Right forelimb (tissue), 1 donor: ENCODE data around the gene KLHL10.
"Not testable (repeated sequence)": the region's sequence is repeated elsewhere in the genome, so short reads cannot be mapped to it uniquely, and the experiment has no call there.

Experiments used
- DNase-seq: peaks from one replicate; pipeline ENCODE4 v3.0.0-alpha.2; 2018

Gene KLHL10

DNA sequence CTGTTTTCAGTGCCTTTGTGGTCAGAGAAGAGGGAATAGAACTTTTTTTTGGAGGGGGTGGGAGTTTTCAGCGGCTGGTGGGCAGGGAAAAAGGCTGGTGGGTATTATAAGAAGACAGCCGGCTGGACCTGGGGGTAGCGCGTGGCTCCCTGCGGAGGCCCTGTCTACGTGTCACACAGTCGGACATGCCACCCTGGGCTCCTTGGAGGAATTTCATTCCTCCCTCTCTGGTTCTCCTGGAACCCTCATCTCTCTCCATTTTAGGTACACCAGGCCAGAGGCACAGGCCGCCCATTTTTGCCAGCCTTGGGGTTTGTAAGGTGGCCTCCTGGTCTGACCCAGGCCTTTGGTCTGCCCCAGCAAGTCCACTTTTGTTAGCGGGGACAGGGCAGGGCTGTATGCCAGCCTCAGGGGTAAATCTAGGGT lies 23.9 kb upstream of the KLHL10 start:
- DNase-seq, result no peak

DNA sequence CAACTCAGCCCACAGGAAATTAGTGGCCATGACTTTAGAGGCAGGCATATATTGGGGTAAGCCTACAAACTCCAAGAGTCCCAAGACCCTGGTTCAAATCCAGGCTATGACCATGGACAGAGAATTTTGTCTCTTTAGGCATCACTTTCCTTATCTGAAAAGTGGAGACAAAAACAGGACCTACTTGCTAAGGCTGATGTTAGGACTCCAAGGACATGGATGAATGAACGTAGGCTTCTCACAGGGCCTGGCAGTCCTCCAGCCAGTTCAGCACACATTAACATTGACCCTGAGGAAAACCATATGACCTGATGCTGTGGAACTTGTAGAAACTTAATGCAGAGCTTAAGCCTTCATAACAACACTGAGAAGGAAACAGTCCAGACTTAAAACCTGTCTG lies 23.4 kb upstream of the KLHL10 start:
- no peak for DNase-seq

DNA sequence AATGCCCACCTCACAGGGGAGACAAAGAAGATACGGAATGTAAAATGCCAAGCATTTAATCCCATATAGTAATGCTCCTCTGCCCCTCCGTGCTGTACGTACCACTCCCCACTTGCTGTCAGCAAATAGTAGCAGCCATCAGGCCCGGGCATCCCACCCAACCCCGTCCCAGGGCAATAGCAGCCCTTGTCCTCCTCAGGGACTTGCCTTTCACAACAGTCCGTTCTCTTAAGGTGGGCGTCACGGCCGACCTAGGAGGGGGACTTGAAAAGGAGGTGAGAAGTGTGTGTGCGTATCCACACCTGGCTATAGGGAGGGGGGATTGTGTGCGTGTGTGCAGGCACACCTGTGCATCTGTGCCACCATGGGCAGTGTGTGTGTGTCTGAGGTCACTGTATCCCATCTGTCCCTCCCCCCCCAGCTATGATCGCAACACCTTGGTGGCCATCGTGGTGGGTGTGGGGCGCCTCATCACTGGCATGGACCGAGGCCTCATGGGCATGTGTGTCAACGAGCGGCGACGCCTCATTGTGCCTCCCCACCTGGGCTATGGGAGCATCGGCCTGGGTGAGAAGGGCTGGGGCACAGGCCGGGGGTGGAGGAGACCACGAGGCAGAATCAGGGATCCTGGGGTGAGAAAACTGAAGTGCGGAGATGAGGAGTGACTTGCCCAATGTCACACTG lies 20.8 kb upstream of the KLHL10 start:
- DNase-seq, result no peak

DNA sequence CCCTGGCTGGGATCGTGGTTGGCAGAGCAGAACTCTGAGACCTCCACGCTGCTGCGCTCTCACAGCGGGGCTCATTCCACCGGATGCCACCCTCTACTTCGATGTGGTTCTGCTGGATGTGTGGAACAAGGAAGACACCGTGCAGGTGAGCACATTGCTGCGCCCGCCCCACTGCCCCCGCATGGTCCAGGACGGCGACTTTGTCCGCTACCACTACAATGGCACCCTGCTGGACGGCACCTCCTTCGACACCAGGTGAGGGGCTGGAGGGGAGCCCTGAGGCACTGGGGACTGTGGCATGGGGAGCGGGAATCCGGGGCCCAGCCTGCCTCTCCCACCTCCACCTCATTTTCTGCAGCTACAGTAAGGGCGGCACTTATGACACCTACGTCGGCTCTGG lies 19.6 kb upstream of the KLHL10 start:
- DNase-seq, result no peak

DNA sequence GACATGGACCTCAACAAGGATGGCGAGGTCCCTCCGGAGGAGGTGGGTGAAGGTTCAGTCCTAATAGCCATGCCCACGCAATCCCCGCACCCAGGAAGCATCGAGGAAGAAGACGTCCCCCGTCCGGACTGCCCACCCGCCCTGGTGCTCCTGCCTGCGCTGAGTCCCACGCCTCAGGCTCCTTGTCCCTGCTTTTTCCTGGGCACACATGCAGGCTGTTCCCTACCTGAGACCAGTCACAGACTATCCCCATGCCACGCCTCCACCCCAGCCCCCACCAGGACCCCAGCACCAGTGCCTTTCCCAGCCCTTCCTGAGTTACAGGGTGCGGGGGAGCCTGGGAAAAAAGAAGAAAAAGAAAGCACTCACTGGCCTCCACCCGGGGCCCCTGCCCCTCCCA lies 15.8 kb upstream of the KLHL10 start:
- DNase-seq, result no peak

DNA sequence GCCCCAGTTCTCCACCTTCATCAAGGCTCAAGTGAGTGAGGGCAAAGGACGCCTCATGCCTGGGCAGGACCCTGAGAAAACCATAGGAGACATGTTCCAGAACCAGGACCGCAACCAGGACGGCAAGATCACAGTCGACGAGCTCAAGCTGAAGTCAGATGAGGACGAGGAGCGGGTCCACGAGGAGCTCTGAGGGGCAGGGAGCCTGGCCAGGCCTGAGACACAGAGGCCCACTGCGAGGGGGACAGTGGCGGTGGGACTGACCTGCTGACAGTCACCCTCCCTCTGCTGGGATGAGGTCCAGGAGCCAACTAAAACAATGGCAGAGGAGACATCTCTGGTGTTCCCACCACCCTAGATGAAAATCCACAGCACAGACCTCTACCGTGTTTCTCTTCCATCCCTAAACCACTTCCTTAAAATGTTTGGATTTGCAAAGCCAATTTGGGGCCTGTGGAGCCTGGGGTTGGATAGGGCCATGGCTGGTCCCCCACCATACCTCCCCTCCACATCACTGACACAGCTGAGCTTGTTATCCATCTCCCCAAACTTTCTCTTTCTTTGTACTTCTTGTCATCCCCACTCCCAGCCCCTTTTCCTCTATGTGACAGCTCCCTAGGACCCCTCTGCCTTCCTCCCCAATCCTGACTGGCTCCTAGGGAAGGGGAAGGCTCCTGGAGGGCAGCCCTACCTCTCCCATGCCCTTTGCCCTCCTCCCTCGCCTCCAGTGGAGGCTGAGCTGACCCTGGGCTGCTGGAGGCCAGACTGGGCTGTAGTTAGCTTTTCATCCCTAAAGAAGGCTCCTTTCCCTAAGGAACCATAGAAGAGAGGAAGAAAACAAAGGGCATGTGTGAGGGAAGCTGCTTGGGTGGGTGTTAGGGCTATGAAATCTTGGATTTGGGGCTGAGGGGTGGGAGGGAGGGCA lies 15.1 kb upstream of the KLHL10 start:
- DNase-seq, result no peak

DNA sequence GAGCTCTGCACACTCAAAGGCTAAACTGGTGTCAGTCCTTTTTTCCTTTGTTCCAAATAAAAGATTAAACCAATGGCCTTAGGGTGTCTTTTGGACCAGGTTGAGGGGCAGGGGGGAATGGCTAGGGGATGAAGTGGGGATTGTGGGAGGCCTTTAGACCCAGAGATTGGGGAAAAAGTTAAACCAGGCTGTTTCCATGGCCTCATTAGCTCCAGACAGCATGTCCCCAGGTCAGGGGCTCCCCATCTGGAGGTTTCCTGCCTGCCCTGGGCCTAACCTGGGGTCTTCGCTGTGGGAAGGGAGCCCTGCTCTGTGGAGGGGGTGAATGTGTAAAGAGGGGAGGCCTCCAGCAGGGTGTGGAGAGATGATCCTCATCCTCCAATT lies 14.5 kb upstream of the KLHL10 start:
- DNase-seq, result no peak

DNA sequence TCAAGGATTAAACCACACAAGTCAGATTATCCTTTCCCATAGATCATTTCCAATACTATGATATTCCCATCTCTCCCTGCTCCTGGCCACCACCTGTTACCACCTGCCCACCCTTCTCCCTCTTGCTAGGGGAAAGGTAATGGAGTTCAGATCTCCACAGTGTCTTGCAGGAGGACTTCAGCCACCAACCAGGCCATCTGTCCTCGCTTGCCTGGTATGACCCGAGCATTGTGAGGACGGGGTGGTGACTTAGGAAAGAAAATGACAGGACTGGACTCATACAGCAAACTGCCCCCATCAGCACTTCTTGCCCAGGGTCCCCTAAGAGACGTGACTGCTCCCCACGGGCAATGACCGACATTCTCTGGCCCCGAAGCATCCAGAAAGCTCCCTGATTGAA lies 14.0 kb upstream of the KLHL10 start:
- no peak for DNase-seq

DNA sequence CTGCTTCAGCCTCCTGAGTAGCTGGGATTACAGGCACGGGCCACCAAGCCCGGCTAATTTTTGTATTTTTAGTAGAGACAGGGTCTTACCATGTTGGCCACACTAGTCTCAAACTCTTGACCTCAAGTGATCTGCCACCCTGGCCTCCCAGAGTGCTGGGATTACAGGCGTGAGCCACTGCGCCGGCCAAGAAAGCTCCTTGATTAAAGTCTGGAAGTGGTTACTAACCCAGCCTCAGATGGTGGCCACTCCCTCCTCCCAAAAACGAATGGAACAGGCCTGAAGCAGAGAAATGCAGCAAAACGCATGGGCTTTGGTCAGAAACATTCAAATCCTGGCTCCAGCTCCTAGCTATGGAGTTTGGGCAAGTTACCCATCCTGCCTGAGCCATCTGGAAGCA lies 13.5 kb upstream of the KLHL10 start:
- no peak for DNase-seq

DNA sequence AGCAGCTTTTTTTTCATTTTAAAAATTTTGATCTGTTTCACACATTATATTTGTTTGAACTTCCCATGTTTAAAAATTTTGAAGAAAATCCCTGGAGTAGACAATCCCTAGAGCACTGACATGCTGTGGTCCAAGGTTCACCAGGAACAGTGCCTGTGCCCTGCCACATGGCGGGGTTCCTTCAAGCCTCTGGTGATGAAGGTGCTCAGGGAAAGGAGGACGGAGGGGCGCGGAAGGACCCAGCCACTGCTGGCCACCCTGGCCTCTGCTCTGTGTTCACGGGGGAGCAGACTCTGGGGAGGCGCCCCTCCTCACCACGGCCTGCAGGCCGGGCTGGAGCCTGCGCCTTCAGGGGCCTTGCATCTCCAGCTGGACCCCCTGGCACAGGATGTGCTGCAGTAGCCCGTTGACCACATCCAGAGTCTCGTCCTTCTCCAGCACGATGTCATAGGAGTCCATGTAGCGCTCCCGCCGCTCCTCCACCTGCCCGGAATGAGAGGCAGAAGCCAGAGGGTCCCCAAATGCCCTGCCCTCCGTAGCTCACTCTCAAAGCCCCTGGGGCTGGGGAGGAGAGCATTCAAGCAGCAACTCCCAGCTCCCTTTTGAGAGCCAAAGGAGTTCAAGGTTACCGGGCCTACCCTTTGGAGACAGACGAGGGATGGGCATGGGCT lies 12.3 kb upstream of the KLHL10 start:
- no peak for DNase-seq

DNA sequence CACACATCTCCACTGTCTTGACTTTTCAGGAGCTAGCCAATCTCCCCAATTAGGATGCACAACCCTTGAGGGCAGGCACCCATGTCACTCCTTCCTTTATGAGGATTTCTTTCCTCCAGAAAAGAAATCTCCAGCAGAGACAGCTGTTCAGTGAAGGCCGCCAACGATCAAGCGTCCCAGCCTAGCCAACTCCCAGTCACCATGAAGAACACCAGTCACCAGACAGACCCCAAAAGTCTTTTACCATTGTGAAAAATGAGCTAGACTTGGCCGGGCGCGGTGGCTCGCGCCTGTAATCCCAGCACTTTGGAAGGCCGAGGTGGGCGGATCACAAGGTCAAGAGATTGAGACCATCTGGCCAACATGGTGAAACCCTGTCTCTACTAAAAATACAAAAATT lies 7.7 kb upstream of the KLHL10 start:
- DNase-seq, result not testable (repeated sequence)

DNA sequence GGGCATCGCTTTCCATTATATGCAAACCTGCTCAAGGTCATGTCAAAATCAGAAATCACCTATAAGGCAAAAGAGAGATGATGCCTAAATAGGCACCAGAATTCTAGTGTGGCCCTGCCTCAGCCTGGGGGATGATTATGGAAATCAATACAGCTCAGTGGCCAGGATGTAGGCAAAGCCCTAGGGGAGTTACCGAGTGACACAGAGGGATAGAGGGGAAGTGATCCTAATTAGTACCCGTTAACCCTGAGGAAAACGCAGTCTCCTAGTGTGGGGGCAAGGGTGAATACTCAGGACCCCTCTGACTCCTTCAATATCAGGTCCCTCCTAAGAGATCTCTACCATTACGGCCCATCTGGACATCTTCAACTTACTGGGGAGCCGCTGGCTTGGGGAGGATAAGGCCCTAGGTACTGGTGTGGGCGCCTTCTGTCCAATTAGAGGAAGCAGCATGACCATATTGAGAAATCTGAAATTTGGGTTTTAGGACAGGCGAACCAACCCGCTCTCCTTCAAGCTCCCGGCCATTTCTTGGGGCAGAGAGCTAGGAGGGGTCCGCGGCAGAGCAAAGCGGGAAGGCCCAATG lies 2.3 kb upstream of the KLHL10 start:
- DNase-seq, result no peak

DNA sequence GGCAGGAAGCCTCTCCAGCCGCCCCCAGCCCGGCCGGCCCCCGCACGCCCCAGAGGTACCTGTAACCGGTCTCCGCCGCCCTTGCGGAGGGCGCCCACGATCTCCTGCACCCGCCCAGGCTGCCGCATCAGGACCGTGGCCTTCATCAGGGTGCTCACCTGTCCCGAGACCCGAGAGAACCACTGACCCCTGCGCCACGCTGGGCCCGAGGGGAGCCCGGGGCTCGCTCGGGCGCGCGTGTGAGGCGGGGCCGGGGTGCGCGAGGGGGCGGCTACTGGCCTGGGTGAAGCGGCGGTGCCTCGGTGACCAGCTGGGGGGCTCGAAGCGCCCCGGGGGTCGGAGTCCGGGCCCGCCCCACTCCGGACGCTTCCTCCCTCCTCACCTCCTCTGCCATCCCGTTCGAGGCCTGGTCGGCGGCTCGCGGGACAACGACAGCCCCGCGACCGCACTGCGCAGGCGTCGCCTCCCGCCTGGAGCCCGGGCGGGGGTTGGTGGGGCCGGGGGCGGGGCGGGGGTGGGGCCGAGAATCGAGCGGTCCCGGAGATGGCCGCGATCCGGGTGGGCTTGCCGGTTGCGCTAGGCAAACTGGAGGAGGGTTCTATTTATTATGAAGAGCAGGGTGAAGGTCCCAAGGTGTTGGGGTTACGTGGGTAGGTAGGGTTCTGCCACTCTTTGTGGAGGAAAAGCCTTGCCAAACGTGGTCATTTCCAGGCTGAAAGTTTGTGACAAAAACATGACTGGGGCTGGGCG lies 1.6 kb upstream of the KLHL10 start, which contains the start of gene NT5C3B:
Gene NT5C3B, minus strand, starts transcription at position 433 of the 750 bp plus-strand sequence. Its CDS starts 39 bp downstream, at position 394.
- peak; percentile 85 for DNase-seq

DNA sequence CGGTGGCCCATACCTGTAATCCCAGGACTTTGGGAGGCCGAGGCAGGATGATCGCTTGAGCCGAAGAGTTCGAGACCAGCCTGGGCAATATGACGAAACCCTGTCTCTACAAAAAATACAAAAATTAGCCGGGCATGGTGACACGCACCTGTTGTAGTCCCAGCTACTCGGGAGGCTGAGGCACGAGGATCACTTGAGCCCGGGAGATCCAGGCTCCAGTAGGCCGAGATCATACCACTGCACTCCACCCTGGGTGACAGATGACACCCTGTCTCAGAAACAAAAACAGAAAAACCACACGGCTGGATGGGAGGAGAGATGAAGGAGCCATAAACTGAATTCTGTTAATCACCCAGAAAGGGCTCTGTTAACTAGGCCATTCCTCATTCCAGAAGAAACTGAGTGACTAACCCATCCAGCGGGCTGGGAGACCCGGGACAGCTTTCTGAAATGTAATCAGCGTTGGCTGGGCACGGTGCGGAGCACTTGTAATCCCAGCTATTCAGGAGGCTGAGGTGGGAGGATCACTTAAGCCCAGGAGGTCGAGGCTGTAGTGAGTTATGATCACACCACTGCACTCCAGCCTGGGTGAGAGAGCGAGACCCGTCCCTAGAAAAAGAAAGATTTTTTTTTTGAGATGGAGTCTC lies 952 bp upstream of the KLHL10 start:
- no peak for DNase-seq

DNA sequence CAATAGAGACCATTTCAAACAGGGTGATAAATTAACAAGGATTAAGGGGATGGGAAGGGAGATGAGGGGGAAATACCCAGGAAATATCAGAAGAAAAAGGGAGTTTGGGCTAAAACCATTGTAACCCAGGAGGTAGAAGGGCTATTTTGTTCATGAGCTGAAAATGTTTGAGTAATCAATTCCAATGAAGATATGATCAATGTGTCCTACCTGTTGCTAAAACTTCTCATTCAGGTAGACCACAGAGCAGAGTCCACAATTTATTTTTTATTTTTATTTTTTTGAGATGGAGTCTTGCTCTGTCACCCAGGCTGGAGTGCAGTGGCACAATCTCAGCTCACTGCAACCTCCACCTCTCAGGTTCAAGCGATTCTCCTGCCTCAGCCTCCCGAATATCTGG lies 1.8 kb downstream of the KLHL10 start:
- not testable (repeated sequence) for DNase-seq

DNA sequence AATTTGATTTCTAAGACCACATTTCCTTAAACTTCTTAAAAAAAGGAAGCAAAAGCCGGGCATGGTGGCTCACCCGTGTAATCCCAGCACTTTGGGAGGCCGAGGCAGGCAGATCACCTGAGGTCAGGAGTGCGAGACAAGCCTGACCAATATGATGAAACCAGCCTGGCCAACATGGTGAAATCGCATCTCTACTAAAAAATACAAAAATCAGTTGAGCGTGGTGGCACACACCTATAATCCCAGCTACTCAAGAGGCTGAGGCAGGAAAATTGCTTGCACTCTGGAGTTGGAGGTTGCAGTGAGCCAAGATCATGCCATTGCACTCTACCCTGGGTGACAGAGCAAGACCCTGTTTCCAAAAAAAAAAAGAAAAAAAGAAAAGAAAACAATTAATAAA lies 3.2 kb downstream of the KLHL10 start:
- not testable (repeated sequence) for DNase-seq

DNA sequence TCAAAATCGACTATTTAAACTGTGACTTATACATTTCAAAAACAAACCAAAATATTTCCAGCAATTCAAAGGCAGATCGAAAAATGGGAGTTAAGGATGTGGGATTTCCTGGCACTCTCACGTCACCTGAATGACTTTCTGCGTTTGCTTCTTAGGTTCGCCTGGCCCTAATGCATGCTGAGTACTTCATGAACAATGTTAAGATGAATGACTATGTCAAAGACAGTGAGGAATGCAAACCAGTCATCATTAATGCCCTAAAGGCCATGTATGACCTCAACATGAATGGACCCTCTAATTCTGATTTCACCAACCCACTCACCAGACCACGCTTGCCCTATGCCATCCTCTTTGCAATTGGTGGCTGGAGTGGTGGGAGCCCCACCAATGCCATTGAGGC lies 7.3 kb downstream of the KLHL10 start:
- no peak for DNase-seq

DNA sequence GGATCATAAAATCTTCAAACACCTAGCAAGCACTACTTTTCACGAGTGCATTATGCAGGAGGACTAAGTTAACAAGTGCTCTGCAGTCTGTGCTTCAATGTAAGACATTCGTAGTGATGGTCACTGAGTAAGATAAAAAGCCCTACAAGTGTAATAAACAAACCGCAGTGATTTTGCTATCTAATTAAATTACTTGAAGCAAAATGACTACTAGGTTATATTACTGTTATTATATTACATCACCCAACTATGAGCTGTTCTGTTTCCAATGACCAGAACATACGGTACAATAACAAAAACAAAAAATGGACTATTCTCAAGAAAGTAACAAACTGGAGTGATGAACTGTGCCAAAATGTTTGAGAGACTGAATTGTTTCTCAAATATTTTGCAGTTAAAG lies 11.2 kb downstream of the KLHL10 start:
- DNase-seq, result no peak

DNA sequence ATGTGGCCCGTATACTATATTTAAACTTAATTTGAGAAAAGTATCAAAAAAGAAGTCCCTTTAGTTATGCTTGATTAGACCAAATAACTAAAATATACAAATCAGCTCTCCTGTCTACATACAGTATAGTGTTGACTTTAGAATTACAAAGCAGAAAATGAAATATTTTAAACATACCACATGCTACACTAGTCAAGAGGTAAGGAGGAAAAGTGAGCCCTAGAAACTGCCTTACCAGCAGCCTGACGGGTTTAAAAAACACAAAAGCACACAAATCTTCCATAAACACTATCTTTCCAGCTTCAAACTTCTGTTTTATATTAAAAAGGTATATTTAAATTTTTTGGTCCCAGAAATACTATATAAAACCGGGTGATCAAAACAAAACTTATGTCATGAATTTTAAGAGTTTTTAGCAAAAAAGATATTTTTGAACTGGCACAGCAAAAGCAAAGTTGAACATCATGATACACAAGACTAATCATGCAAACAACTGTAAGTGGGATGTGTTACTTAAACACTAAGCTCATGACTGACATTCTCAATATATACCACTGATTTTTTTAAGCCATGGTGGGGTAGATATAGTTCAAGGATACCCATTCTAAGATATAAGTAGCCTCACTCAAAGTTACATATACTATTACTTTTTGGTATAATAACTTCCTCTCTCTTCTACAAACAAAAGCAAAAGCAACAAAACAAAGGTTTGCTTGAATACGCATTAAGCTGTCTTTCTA lies 11.8 kb downstream of the KLHL10 start:
- no peak for DNase-seq

DNA sequence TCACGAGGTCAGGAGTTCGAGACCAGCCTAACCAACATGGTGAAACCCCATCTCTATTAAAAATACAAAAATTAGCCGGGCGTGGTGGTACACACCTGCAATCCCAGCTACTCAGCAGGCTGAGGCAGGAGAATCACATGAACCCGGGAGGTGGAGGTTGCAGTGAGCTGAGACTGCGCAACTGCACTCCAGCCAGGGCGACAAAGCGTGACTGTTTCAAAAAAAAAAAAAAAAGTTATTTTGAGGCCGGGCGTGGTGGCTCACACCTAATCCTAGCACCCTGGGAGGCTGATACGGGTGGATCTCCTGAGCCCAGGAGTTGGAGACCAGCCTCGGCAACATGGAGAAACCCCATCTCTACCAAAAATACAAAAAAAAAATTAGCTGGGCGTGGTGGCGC lies 13.8 kb downstream of the KLHL10 start:
- DNase-seq, result not testable (repeated sequence)

DNA sequence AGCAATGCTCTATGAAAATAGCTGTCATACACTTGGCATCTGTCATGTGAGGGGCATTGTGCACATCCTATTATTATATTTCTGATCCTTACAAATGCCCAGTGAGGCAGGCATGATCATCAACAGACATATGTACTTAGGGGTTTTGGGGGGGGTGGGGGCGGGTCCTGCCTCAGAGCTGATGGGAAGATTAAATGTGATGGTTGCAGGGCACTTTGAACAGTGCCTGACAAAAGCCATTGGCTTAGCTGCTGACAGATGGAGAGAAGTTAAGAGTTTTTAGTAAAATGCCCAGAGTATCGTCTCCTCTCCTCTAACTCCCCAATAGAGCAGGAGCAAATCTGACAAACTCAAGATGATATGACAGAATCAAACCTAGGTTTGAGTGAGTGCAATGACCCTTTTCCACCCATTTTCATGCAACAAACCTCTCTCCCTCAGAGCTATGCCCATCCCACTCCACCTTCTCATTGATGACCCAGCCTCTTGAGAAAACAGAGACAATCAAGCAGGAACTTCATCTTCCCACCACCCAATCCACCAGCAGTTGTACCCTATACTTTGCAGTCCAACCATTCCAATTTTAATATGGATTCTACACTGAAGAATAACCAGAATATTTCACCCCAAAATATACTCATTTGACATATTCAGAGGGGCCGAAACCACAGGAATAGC lies 22.8 kb downstream of the KLHL10 start:
- no peak for DNase-seq
